ENCODE data around the gene KRTAP5-5.
A peak's percentile ranks its signal among the peaks of the same experiment; 100 is the strongest.
"Not testable (repeated sequence)": the region's sequence is repeated elsewhere in the genome, so short reads cannot be mapped to it uniquely, and the experiment has no call there.

The KRTAP5-5 gene

DNA sequence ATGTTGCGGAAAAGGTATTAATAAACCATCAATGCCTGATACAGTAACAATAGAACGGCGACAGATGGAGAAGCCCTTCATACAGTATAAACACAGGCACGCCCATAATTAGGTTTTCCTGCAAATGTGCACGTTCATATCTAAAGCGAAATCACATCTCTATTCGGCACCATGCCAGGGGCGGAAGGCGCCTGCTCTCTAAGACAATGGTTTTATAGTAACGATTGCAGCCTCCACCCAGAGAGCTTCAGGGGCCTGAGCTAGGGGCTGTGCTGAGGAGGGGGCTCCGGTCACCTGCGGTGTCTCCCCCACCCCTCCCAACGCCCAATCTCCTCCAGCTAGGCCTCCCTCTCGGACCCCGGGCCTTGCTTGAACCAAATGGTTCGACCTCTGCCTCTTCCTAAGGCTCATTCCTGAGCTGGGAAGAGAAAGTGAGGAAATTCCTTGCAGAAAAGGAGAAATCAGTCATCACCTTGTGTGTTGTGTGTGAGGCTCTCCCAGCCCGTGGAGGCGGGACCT, 9.6 kb downstream of the KRTAP5-5 start:
- in situ Hi-C loops (cut with MboI; ENCODE audit: low pct_unique_long_range_greater_than_20kb, low sequenced_read_pairs), result no loop called here
- DNase-seq, result peak; percentile 13

DNA sequence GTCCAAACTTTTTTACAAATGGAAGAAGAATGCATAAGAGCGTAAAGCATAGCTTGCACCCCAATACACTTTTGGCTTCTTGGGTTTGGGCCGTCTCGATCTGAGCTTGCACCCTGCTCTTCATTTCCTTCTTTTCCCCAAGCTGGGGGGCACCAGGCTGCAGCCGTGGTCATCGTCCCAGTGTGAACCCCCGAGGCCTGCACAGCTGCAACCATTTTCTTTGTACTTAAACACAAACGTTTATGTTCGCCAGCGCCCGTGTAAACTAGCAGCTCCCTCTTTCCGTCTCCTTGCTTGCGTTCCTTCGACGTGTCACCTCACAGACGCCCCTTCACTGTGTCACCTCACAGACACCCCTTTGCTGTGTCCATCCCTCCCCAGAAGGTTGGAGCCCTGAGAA, 10.1 kb downstream of the KRTAP5-5 start:
- in situ Hi-C loops (cut with MboI; ENCODE audit: low pct_unique_long_range_greater_than_20kb, low sequenced_read_pairs), result no loop called here
- DNase-seq, result no peak

DNA sequence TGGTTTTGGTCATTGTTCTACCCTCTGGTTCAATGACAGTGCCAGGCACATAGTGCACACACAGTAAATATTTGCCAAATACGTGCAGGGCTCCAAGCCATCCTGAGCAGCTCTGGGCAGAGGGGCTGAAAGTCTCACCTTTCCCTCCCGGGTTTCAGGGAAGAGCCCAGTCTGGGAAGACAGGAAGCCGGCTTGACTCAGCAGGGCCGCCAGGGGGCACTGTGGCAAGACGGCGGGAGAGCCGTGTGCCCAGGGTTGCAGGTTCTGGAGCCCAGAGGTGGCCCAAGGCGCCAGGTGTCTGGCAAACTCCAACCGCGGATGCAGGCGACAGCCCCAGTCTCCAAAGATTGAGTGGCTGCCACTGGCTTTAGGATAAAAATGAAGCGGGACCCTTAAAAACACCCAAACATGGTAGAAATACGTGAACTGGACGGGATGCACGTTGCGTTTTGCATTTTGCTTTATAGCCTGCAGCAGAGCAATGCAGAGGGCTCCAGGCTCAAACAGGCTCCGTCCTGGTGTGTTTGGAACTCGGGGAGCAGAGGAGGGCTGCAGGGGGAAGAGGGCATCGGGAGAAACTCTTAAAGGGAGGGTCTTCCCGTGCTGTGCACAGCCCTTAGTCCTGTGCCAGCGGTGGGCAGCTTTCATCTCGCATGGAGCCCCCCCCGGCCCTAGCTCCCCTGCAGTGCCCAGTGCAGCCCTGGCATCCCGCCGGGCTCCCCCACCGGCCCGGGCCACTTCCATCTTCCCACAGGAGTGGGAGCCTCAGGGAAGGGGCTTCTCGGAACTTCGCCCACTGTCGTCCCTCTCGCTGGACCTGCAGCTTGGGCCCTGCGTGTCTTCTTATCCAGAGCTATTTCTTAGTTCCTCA, 10.7 kb downstream of the KRTAP5-5 start:
- peak; percentile 24 for DNase-seq
- in situ Hi-C loops (cut with MboI; ENCODE audit: low pct_unique_long_range_greater_than_20kb, low sequenced_read_pairs), result no loop called here

DNA sequence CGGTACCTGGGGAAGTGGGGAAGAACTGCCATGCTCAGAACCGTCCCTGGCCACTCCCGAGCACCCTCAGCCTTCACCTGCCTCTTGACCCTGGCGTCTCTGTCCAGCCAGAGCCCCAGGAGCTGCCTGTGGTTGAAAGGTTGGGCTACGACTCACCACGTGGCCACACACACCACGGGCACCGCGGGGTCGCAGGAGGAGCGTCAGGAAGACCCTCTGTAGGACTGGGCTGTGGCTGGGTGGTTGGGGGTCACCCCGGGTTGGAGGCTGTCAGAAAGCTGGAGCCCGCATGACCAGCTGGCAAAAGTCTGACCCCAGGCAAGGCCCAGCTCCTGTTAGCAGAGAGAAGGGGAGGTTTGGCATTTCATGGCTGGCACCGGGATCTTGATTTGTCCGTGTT, 11.5 kb downstream of the KRTAP5-5 start:
- in situ Hi-C loops (cut with MboI; ENCODE audit: low pct_unique_long_range_greater_than_20kb, low sequenced_read_pairs), result no loop called here
- no peak for DNase-seq

DNA sequence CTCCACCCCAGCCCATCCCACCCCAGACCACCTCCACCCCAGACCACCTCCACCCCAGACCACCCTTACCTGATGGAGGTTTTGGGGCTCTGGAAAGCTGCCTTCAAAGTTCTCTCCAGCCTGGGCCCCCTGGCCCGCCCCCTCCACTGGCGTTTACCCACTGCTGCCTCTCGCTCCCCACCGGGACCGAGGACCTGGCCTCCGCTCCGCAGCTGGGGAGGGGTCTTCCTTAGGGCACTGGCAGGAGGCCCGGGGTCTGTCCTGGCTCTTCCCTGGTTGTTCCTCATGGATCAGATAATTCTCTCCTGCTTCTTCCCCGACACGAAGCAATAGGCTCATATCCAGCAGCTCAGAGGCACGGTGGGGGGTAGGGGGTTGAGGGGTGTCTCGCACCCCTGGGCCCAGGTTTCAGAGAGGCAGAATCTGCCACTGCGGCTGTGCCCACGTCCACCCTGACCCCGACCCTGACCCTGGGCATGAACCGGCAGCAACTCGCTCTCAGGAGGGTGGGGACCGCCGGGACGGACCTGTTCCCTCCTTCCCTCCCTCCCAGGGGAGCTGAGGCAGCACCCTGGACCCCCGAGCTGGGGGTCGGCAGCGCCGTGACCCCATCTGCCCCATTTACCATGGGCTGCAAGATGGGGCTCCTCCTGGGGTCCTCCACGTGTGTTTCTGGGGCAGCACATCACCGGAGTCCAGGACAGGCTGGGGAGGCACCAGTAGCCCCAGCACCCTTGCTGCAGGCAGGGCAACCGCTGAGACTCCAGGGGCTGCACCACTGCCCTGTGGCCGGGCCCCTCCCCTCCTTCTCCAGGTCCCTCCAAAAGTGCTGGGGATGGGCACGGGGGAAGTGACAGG, 12.9 kb downstream of the KRTAP5-5 start:
- in situ Hi-C loops (cut with MboI; ENCODE audit: low pct_unique_long_range_greater_than_20kb, low sequenced_read_pairs), result no loop called here
- DNase-seq, result no peak

DNA sequence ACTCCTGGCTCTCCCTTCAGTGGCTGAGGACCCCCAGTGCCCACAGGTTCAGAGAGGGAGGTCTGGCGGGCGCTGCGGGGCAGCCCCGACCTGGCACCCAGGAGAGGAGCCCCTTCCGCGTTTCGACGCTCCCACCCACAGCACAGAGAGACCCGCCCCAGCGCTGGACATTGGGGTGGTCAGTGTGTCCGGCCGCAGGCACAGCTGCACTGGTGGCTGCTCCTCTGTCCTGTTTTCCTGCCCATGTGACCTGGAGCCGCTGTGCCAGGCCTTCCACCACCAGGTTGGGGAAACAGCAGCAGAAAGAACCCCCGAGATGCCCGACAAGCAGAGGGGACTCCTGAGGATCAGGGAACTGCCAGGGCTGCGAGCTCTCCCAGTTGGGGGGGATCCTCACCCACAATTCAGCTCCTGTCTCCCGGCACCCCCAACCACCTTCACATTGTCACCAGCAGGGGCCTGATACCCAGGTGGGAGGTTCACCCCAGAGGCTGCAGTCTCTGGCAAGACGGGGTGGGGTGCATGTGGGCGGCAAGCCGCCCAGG, 13.6 kb downstream of the KRTAP5-5 start:
- in situ Hi-C loops (cut with MboI; ENCODE audit: low pct_unique_long_range_greater_than_20kb, low sequenced_read_pairs), result no loop called here
- DNase-seq, result no peak

DNA sequence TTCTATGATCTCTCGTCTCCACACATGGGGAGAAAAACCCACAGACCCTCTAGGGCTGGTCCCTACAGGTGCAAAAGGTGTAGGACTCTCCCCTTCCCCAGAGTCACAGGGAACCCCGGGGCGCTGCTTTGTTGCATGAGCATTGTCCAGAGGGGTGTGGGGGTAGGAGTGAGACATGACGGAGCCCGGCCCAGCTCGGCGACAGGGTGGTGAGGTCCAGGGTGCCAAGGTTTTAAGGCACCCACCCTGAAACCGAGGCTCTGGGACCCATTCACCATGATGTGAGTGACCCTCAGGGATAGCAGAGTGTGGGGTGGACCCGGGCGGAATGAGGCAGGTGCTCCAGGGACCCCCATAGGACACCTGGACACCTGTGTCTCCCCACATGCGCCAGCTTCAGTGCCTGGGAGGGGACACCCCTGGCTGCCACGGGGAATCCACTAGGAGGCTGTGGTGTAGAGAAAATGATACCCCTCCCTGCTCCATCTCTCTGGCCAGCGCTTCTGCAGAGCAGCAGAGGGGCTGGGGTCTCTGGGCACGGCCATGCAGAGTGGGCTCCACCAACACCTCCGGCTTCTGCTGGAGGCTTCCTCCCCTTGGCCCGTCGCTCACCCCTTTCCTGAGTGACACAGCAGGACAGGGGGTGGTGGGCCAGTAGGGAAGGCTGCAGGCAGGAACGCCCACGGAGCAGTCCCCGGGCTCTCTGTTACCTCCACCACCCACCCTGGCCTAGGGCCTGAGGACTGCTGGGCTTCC, 15.2 kb downstream of the KRTAP5-5 start:
- in situ Hi-C loops (cut with MboI; ENCODE audit: low pct_unique_long_range_greater_than_20kb, low sequenced_read_pairs), result no loop called here
- DNase-seq, result no peak

DNA sequence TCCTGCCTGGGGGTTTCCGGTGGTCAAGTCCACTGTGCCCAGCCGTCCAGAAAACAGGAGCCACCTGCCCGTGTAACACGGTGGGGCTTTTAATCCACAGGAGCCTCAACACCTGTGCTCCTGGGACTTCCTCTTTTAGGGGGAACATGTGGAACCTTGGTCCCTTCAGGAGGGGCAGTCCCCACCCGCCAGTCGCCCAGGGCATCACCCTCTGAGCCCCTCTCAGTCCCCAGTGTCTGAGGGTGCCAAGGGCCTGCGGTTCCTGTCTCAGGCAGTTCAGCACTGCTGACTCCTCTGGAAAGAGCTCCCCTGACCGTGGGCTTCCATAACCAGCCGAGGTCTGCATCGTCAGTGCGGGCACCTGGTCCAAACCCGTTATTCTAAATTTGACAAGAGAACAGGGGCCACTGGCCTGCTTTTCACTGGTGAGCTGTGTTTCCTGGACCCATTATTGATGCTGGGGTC, 15.8 kb downstream of the KRTAP5-5 start:
- in situ Hi-C loops (cut with MboI; ENCODE audit: low pct_unique_long_range_greater_than_20kb, low sequenced_read_pairs), result no loop called here
- DNase-seq, result no peak

DNA sequence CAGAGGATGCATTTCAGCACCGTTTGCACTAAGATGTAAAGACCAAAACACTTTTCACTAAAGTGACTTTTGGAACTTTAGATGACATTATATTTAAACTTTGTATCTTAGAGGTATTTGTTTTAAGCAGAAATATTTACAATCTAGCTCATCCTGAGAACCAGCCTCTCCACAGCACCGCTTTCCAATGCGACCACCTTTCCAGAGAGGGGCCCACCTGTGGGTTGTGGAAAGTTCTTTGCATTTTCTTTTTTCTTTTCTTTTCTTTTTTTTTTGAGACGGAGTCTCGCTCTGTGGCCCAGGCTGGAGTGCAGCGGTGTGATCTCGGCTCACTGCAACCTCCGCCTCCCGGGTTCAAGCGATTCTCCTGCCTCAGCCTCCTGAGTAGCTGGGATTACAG, 17.0 kb downstream of the KRTAP5-5 start:
- in situ Hi-C loops (cut with MboI; ENCODE audit: low pct_unique_long_range_greater_than_20kb, low sequenced_read_pairs), result not testable (repeated sequence)

DNA sequence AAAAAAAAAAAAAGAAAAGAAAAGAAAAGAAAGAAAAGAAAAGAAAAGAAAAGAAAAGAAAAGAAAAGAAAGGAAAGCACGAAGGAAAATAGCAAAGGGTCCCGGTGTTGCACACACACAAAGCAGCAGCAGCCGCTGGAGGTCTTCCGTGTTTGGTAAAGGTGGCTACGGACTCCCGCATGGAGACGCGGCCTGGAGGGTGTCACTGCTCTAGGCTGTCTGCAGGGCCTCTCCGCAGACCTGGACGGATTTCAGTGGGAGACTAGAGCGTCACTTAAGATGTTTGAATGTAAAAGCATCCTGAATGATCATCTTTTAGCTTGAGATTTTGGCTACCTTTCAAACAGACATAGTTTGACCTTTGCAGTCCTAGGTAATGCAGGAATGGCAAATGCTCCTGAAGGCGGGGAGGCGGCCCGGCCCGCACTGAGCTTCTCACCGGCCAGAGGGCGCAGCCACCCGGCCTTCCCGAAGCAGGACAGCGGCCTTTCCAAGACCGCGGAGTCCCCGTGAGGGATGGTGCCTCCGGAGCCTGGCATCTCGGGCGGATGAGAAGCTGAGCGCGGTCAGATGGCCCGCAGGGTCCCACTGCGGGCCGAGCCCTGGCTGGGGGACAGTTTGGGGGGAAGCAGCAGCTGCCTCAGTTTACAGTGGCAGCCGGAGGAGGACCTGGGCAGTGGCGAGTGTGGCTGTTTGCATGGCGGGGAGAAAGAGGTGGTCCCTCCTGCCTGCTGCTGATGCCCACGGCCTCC, 18.5 kb downstream of the KRTAP5-5 start:
- DNase-seq, result no peak
- in situ Hi-C loops (cut with MboI; ENCODE audit: low pct_unique_long_range_greater_than_20kb, low sequenced_read_pairs), result no loop called here

More for the DNA sequence above, 17.0 kb downstream of the KRTAP5-5 start:
- DNase-seq, result not testable (repeated sequence)

DNA sequence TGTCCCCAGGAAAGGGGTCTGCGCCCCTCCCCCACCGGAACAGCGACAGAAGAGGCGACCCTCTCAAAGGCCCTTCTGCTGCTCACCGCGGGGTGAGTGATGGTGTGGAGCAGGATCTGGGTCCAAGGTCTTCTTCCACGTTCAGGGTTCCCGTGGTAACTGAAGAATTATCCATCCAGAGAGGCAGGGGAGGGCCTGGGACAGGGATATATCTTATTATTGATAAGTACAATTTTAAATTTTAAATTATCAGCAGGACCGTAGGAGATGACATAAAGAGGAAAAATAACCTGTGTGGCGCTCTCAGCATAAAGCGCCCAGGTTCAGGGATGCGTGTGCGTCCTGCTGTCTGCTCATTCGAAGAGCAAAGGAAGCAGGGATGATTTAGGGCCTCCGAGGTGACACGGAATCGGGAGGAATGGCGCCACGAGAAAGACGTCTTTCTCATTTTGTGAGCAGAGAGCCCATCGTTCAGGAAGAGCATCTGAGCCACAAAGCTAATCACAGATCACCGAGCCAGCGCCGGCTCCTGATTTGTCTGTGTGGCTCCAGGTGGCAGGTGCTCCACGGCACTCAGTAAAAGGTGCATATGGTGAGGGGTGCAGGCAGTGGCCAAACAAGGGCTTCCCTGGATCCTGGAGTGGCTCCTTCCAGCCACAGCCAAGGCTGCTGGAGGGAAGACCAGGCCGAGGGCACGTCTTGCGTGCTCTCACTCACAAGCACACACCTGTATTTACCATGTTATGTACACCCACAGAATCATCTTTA, 19.3 kb downstream of the KRTAP5-5 start:
- DNase-seq, result no peak
- in situ Hi-C loops (cut with MboI; ENCODE audit: low pct_unique_long_range_greater_than_20kb, low sequenced_read_pairs), result no loop called here

DNA sequence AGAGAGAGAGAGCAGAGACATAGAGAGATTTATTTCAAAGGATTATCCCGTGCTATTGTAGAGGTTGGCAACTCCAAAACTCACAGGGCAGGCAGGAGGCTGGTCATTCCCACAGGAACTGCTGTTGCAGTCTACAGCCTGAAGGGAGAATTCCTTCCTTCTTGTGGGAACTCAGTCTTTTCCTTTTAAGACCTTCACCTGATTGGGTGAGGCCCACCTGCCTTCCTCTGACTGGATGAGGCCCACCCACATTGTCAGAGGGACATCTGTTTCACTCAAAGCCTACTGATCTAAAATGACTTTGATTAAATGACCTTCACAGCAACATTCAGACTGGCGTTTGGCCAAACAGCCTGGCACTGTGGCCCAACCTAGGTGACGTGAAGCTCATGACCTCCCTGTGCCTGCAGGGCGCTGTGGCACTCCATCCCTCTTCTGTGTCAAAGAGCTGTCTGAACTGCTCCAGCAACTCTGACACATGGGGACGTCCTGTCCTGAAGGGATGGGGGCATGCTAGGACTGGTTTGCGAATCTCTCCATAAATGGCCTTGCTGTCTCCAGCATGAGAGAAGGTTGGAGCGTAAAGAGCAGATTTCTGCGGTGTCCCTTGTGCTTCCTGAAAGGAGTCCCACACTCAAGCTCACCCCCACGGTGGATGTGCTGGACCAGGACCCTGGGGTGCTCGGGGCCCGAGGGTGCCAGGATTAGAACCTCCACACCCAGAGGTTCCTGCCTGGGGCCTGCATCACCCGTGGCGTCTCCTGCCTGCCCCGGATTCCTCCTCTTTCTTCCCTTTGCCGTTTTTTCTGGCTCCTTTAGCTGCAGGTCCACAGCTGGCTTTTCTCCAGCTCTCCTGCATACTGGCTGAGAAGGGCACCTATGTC, 20.7 kb downstream of the KRTAP5-5 start:
- DNase-seq, result no peak
- in situ Hi-C loops (cut with MboI; ENCODE audit: low pct_unique_long_range_greater_than_20kb, low sequenced_read_pairs), result no loop called here

DNA sequence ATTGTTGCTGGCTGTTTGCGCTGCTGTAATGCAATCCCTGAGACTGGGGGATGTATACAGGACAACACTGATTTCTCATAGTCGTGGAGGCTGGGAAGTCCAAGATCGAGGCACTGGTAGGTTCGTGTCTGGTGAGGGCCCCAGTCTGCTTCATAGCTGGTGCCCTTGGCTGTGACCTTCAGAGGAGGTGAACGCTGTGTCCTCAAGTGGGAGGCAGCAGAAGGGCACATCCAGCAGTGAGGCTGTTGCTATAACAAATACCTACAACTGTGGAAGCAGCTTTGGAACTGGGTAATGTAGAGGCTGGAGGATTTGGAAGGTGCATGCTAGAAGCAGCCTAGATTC, 21.3 kb downstream of the KRTAP5-5 start:
- no peak for DNase-seq

DNA sequence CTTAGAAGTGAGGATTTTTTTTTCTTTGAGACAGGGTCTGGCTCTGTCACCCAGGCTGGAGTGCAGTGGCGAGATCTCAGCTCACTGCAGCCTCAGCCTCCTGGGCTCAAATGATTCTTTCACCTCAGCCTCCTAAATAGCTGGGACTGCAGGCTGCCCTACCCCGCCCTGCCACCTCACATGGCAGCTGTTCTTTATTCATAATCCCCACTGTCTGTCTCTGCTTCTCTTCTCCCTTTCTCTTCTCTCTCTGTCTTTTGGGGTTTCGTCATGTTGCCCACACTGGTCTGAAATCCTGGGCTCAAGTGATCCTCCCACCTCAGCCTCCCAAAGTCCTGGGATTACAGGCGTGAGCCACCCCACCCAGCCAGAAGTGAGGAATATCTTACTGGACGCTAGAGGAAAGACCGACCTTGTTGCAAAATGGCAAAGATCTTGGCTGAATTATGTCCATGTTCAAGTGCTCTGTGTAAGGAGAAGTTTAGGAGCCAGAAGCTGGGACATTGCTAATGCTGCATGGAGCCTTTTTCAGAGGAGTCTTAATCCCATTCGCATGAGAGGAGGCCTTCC, 21.9 kb downstream of the KRTAP5-5 start:
- in situ Hi-C loops (cut with MboI; ENCODE audit: low pct_unique_long_range_greater_than_20kb, low sequenced_read_pairs), result no loop called here
- no peak for DNase-seq

More for the DNA sequence above, 21.3 kb downstream of the KRTAP5-5 start:
- in situ Hi-C loops (cut with MboI; ENCODE audit: low pct_unique_long_range_greater_than_20kb, low sequenced_read_pairs), result no loop called here

DNA sequence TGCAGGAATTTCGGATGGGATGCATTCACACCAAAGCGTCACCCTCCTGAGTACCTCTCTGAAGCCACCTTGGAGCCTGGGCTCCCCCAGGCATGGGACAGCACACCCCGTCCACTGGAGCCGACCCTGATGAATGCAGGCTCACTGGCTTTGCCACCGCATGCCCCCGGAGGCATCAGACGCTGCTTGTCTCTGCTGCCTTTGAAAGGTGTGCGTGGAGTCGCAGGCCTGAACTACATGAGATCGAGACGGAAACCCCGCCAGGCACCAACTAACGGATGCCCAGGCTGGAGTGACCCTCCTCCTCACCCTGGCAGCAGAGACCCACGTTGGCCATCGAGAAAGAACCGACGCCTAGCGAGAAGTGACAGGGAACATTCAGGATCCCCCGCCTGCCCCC, 22.5 kb downstream of the KRTAP5-5 start:
- DNase-seq, result no peak
- in situ Hi-C loops (cut with MboI; ENCODE audit: low pct_unique_long_range_greater_than_20kb, low sequenced_read_pairs), result no loop called here

DNA sequence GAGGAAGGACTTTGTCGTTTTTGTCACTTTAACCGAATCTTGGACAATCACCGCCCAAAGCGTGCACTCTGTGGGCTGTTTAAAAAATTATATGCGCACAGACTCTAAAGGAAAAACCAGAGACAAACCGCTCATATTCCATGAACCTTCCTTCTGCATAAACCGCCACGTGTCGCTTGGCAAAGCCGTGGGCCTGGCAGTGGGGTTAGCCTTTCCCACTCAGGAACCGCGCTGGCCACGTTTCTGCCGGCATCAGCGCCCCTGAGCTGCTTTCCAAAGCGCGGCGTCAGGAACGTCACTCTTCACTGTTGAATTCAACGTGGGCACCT, 22.8 kb downstream of the KRTAP5-5 start:
- DNase-seq, result no peak
- in situ Hi-C loops (cut with MboI; ENCODE audit: low pct_unique_long_range_greater_than_20kb, low sequenced_read_pairs), result no loop called here

Data from KBM-7 (cell line).